Measurements from ENCODE around the gene MYLK2.

DNA sequence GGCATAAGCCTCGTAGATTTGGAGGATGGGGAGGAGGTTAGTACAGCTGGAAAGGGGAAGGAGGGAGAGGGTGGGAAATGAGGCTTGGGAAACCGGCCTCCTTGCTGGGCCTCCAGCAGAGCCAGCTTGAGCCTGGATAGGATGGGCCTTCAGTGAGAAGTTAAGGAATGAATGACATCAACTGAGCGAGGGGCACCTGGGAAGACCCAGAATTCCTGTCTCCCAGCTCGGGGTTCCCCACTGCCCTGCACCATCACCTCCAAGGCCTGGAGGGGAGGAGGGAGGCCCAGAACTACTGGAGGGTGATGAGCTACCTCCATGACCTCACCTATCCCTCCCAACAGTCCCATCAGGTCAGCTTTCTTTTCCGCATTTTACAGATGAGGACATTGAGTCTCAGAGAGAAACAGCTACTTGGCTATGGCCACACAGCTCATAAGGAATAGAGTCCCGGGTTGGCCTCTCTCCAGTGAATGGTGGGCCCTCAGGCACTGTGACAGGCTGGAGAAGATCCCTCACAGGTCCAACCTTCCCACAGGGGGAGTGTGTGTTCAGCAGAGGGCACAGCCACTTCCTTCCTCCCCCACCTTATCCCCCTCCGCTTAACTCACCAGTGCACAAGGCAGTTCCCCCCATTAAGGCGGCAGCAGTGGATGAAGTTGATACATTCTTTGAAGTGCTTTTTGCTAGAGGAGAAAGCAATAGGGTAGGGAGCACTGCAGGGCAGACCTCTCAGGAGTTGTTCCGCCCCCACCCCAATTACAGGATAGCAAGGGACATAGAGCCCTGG is 44.3 kb downstream of the MYLK2 start:
- TF ChIP-seq, protein P1, sequence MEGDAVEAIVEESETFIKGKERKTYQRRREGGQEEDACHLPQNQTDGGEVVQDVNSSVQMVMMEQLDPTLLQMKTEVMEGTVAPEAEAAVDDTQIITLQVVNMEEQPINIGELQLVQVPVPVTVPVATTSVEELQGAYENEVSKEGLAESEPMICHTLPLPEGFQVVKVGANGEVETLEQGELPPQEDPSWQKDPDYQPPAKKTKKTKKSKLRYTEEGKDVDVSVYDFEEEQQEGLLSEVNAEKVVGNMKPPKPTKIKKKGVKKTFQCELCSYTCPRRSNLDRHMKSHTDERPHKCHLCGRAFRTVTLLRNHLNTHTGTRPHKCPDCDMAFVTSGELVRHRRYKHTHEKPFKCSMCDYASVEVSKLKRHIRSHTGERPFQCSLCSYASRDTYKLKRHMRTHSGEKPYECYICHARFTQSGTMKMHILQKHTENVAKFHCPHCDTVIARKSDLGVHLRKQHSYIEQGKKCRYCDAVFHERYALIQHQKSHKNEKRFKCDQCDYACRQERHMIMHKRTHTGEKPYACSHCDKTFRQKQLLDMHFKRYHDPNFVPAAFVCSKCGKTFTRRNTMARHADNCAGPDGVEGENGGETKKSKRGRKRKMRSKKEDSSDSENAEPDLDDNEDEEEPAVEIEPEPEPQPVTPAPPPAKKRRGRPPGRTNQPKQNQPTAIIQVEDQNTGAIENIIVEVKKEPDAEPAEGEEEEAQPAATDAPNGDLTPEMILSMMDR (IDR thresholded peaks at IDR 0.05), result no peak
- no peak for TF ChIP-seq POLR2A (IDR thresholded peaks at IDR 0.05)
